Measurements from ENCODE around the gene CFAP74. TPM values are rescaled to one million over a fixed set of nuclear protein-coding genes. Genes with fewer than 3 reads are reported as not detected.

Gene CFAP74
- polyA plus RNA-seq, 1 donor from 2014 or later: 0.22 TPM

- Histone ChIP-seq H3K9me3 (ENCODE audit: low read length) (no peaks in the 10 kb centered on the region), H3K9ac (ENCODE audit: low read length) (no peak overlapping the region), H3K9me2 (ENCODE audit: insufficient read depth, low read length) (no peaks in the 10 kb centered on the region), H3K4me3 (ENCODE audit: low read length) (no peak overlapping the region), H3K4me2 (ENCODE audit: low read length) (no peak overlapping the region), H3K36me3 (ENCODE audit: insufficient read depth, low read length) (no peaks in the 10 kb centered on the region), H2AFZ (ENCODE audit: low read depth, low read length) (no peak overlapping the region), H3F3A (ENCODE audit: insufficient read depth, low read length, poor library complexity, severe bottlenecking) (no peaks in the 10 kb centered on the region), H3K27me3 (ENCODE audit: insufficient read depth, low read depth, low read length) (no peaks in the 10 kb centered on the region), H4K20me1 (ENCODE audit: insufficient read depth) (no peaks in the 10 kb centered on the region), H3K27ac (ENCODE audit: low read length) (no peak overlapping the region), H3K79me2 (replicated peaks; ENCODE audit: insufficient read depth, low read length) (no peaks in the 10 kb centered on the region)
- no peak for TF ChIP-seq EZH2 (IDR thresholded peaks at IDR 0.05; ENCODE audit: borderline replicate concordance, insufficient read depth, low read length, poor library complexity, severe bottlenecking)
- no peak for TF ChIP-seq CTCF (IDR thresholded peaks at IDR 0.05; ENCODE audit: poor library complexity, severe bottlenecking)
- TF ChIP-seq MXI1 (conservative IDR thresholded peaks at IDR 0.05; ENCODE audit: poor library complexity, severe bottlenecking): no peak
- TF ChIP-seq REST (IDR thresholded peaks at IDR 0.05; ENCODE audit: borderline replicate concordance): no peak
- TF ChIP-seq EP300 (conservative IDR thresholded peaks at IDR 0.05; ENCODE audit: poor library complexity, severe bottlenecking): no peak
- TF ChIP-seq TAF1 (IDR thresholded peaks at IDR 0.05; ENCODE audit: low read depth): no peak
Observed at GRCh38 chr1:1926346-1926811, 77.2 kb downstream of the CFAP74 start.

- H3F3A ChIP-seq (ENCODE audit: insufficient read depth, low read length, poor library complexity, severe bottlenecking): no peaks in the 10 kb centered on the region
- no peaks in the 10 kb centered on the region for H3K79me2 ChIP-seq (replicated peaks; ENCODE audit: insufficient read depth, low read length)
- H3K9ac ChIP-seq (ENCODE audit: low read length): no peak overlapping the region
- no peak overlapping the region for H2AFZ ChIP-seq (ENCODE audit: low read depth, low read length)
- no peaks in the 10 kb centered on the region for H3K9me3 ChIP-seq (ENCODE audit: low read length)
- TF ChIP-seq MXI1 (conservative IDR thresholded peaks at IDR 0.05; ENCODE audit: poor library complexity, severe bottlenecking) (no peak), TAF1 (IDR thresholded peaks at IDR 0.05; ENCODE audit: low read depth) (no peak), EZH2 (IDR thresholded peaks at IDR 0.05; ENCODE audit: borderline replicate concordance, insufficient read depth, low read length, poor library complexity, severe bottlenecking) (no peak), CTCF (IDR thresholded peaks at IDR 0.05; ENCODE audit: poor library complexity, severe bottlenecking) (no peak), EP300 (conservative IDR thresholded peaks at IDR 0.05; ENCODE audit: poor library complexity, severe bottlenecking) (no peak), SMC3 (conservative IDR thresholded peaks at IDR 0.05; ENCODE audit: poor library complexity) (no peak), POLR2AphosphoS5 (IDR thresholded peaks at IDR 0.05) (no peak), RAD21 (conservative IDR thresholded peaks at IDR 0.05) (no peak), REST (IDR thresholded peaks at IDR 0.05; ENCODE audit: borderline replicate concordance) (no peak)
- no peaks in the 10 kb centered on the region for H3K9me2 ChIP-seq (ENCODE audit: insufficient read depth, low read length)
- H4K20me1 ChIP-seq (ENCODE audit: insufficient read depth): no peaks in the 10 kb centered on the region
- no peaks in the 10 kb centered on the region for H3K27me3 ChIP-seq (ENCODE audit: insufficient read depth, low read depth, low read length)
- H3K36me3 ChIP-seq (ENCODE audit: insufficient read depth, low read length): no peaks in the 10 kb centered on the region
- no peak overlapping the region for H3K27ac ChIP-seq (ENCODE audit: low read length)
- no peak overlapping the region for H3K4me2 ChIP-seq (ENCODE audit: low read length)
- no peak overlapping the region for H3K4me3 ChIP-seq (ENCODE audit: low read length)
Observed at GRCh38 chr1:1925437-1926345, 77.9 kb downstream of the CFAP74 start.

All from neural cell (in vitro differentiated cells).